GM12864 (cell line): ENCODE results near the gene GNPTG.

ENCODE experiments used
- DNase-seq: peaks from one replicate; pipeline ENCODE4 v3.0.0-alpha.2; 2011; ENCODE audit warnings: low read depth
- H3K4me3 ChIP-seq: 2 replicates; pipeline ENCODE4 v1.5.1; 2011; ENCODE audit warnings: mild to moderate bottlenecking, low read depth, low read length, control low read depth
- CTCF ChIP-seq: IDR thresholded peaks from 2 replicates; pipeline ENCODE4 v1.5.1; 2011; ENCODE audit warnings: low read depth, mild to moderate bottlenecking, moderate library complexity, low read length, control low read depth, inconsistent platforms; ENCODE audit errors: missing control alignments

The GNPTG gene

GRCh38 chr16:1313721-1314369 is 37.9 kb upstream of the GNPTG start:
- no peak overlapping the region for H3K4me3 ChIP-seq
- no peak for DNase-seq
- TF ChIP-seq CTCF = no peak

- H3K4me3 ChIP-seq = no peak overlapping the region
- DNase-seq = no peak
- TF ChIP-seq CTCF = no peak
These were observed 37.2 kb upstream of the GNPTG start for GRCh38 chr16:1314399-1315068.

GRCh38 chr16:1315081-1316032 is 36.4 kb upstream of the GNPTG start:
- no peak overlapping the region for H3K4me3 ChIP-seq
- DNase-seq = no peak
- TF ChIP-seq CTCF = no peak

- no peak for TF ChIP-seq CTCF
- no peak for DNase-seq
- H3K4me3 ChIP-seq = no peak overlapping the region
These were observed 35.7 kb upstream of the GNPTG start for GRCh38 chr16:1316033-1316405.

GRCh38 chr16:1317479-1318267 is 34.1 kb upstream of the GNPTG start:
- no peak for TF ChIP-seq CTCF
- no peak for DNase-seq
- H3K4me3 ChIP-seq = no peak overlapping the region

- H3K4me3 ChIP-seq = no peak overlapping the region
- no peak for DNase-seq
- no peak for TF ChIP-seq CTCF
These were observed 33.5 kb upstream of the GNPTG start for GRCh38 chr16:1318268-1318545.
